ENCODE data around the gene TMEM242.

The TMEM242 gene

DNA sequence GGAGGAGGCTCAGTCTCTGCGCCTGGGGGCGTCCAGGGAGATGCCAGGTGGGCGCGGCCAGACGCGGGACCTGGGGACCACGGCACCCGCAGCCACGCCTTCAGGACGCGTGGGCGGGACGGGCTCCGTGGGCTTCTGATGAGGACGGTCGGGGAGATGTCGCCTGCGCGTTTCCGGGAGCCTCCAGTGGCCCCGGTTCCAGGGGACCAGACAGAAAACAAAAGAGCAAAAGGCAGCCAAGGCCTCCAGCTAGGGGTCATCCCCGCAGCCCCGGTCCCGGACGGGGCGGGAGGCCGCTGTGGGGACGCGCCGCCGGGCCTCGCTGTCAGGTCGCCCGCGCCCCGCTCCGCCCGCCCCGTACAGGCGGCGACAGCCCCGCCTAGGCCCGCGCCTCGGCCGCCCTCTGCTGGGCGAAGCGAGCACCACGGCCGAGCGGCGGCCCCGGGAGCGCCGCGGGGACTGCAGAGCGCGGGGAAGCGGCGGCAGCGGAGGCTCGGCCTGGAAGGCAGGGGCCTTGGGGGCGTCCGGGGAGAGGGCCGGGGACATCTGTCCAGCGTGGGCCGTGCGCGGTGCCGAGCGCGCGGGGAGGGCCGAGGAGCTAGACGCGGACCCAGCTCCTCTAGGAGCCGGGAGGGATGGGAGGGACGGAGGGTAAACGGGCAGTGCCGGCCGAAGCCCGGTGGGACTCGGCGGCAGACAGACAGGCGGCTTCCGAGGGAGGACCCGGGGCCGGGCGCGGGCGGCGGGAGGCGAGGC, 48.7 kb downstream of the TMEM242 start:
- Histone ChIP-seq H3K36me3 (ENCODE audit: control insufficient read depth, insufficient read depth, low read length) (no peaks in the 10 kb centered on the region), H3K4ac (ENCODE audit: low read depth, low read length) (no peak overlapping the region), H3K27me3 (ENCODE audit: insufficient read depth, low read length, poor library complexity) (no peaks in the 10 kb centered on the region), H3K4me3 (ENCODE audit: low read length) (peak overlapping the region; percentile 51), H4K8ac (ENCODE audit: low read depth, low read length) (no peak overlapping the region), H2BK120ac (ENCODE audit: low read depth, low read length) (no peak overlapping the region), H3K79me2 (ENCODE audit: control insufficient read depth, insufficient read depth, low read length) (no peaks in the 10 kb centered on the region), H3K9ac (ENCODE audit: low read length) (peak overlapping the region; percentile 90), H3K4me2 (ENCODE audit: low read length) (peak overlapping the region; percentile 79), H3K4me1 (ENCODE audit: control insufficient read depth, low read depth, low read length) (no peaks in the 10 kb centered on the region), H2AK5ac (ENCODE audit: low read length) (no peak overlapping the region), H3K56ac (ENCODE audit: low read length) (peak overlapping the region; percentile 94), H3K79me1 (ENCODE audit: low read length) (no peaks in the 10 kb centered on the region), H3K18ac (ENCODE audit: low read length) (peak overlapping the region; percentile 46), H4K5ac (ENCODE audit: low read length) (no peak overlapping the region), H2BK5ac (ENCODE audit: low read length) (no peak overlapping the region), H3K23ac (ENCODE audit: low read length) (peak overlapping the region; percentile 89), H3K27ac (ENCODE audit: low read depth, low read length) (no peak overlapping the region), H2BK15ac (replicated peaks; ENCODE audit: low read depth) (no peak overlapping the region)
- WGBS (ENCODE audit: extremely low coverage, insufficient coverage, low lambda C conversion rate) = no CpG with 5 or more reads among the region's 93 CpGs
- peak; percentile 80 for DNase-seq

DNA sequence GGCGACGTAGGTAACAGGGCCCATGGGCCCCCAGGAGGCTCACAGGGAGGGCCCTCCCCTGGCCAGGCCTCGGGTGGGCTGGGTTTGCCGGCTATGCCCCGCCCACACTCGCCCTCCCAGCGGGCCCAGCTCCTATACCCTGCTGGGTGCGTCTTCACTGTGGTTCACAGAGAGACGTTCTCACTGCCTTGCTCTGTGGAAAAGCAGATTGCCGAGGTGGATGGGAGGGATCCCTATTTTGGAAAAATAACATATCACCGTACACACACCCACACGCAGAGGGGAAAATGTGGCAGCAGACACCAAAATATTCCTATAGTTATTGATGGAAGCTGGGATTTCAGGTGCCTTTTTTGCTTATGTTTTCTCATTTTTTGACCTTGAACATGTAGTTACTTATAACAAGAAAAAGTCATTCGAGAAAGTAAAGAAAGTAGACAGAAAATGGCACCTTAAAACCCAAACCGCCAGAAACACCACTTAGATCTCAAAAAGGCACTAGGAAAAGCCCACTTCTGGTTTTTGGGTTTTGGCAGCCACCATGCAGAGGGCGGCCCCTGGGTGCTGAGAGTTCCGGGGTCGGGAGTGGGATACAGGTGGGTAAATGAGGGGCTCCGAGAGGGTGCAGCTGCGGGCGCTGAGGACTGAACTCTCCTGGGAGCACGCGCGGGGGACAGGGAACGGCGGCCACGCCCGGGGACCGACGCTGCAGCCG, 49.4 kb downstream of the TMEM242 start:
- H3K27me3 ChIP-seq (ENCODE audit: insufficient read depth, low read length, poor library complexity) = no peaks in the 10 kb centered on the region
- DNase-seq = peak; percentile 24
- H2BK15ac ChIP-seq (replicated peaks; ENCODE audit: low read depth) = no peak overlapping the region
- peak overlapping the region; percentile 77 for H3K9ac ChIP-seq (ENCODE audit: low read length)
- H3K36me3 ChIP-seq (ENCODE audit: control insufficient read depth, insufficient read depth, low read length) = no peaks in the 10 kb centered on the region
- H3K4me3 ChIP-seq (ENCODE audit: low read length) = peak overlapping the region; percentile 22
- H4K5ac ChIP-seq (ENCODE audit: low read length) = no peak overlapping the region
- H3K4ac ChIP-seq (ENCODE audit: low read depth, low read length) = no peak overlapping the region
- H3K79me1 ChIP-seq (ENCODE audit: low read length) = no peaks in the 10 kb centered on the region
- no CpG with 5 or more reads among the region's 30 CpGs for WGBS (ENCODE audit: extremely low coverage, insufficient coverage, low lambda C conversion rate)
- peak overlapping the region; percentile 84 for H3K56ac ChIP-seq (ENCODE audit: low read length)
- H2AK5ac ChIP-seq (ENCODE audit: low read length) = no peak overlapping the region
- H3K18ac ChIP-seq (ENCODE audit: low read length) = no peak overlapping the region
- no peak overlapping the region for H3K23ac ChIP-seq (ENCODE audit: low read length)
- H3K4me2 ChIP-seq (ENCODE audit: low read length) = peak overlapping the region; percentile 79
- no peak overlapping the region for H2BK120ac ChIP-seq (ENCODE audit: low read depth, low read length)
- H3K27ac ChIP-seq (ENCODE audit: low read depth, low read length) = no peak overlapping the region
- no peak overlapping the region for H2BK5ac ChIP-seq (ENCODE audit: low read length)
- H4K8ac ChIP-seq (ENCODE audit: low read depth, low read length) = no peak overlapping the region
- no peaks in the 10 kb centered on the region for H3K79me2 ChIP-seq (ENCODE audit: control insufficient read depth, insufficient read depth, low read length)
- no peaks in the 10 kb centered on the region for H3K4me1 ChIP-seq (ENCODE audit: control insufficient read depth, low read depth, low read length)

DNA sequence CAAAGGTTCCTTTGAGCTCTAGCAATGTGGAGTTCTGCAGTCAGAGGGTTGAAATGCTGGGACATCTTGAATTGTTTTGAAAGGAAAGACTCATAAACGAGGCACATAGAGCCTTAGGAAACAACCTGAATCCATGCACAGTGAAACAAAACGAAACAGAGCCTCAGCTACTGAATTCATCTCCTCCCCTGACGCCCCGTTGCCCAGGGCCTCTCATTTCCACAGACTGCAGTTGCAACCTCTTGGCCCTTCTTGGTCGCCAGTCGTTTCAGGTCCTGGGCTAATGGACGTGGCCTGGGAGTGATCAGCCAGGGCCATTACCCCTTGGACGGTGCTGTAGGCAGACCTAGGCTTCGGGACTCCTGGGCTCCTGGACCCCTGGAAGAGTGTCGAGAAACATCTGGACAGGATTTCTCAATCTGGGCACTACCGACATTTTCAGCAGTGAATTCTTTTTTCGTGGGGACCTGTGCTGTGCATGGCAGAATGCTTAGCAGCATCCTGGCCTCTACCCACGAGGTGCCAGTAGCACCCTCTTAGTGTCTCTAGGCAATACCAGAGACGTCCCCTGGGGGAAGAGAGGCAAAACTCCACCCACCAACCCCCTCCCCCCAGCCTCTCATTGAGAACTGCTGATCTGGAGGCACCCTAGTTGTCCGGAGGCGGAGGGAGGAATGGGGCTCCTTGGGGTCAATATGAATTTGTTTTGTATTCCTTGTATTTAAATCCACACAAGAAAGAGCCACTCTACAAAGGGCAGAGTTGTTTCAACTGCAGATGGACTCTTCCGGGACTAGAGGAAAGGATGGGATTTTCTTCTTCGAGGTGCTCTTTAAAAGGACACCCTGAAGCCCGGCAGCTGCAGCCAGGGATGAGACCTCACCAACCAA, 50.2 kb downstream of the TMEM242 start:
- Histone ChIP-seq H3K79me1 (ENCODE audit: low read length) (no peaks in the 10 kb centered on the region), H3K4me2 (ENCODE audit: low read length) (no peak overlapping the region), H4K8ac (ENCODE audit: low read depth, low read length) (no peak overlapping the region), H2BK15ac (replicated peaks; ENCODE audit: low read depth) (no peak overlapping the region), H3K4me1 (ENCODE audit: control insufficient read depth, low read depth, low read length) (no peaks in the 10 kb centered on the region), H3K79me2 (ENCODE audit: control insufficient read depth, insufficient read depth, low read length) (no peaks in the 10 kb centered on the region), H2BK120ac (ENCODE audit: low read depth, low read length) (no peak overlapping the region), H3K18ac (ENCODE audit: low read length) (no peak overlapping the region), H3K27ac (ENCODE audit: low read depth, low read length) (no peak overlapping the region), H3K4ac (ENCODE audit: low read depth, low read length) (no peak overlapping the region), H2AK5ac (ENCODE audit: low read length) (no peak overlapping the region), H4K5ac (ENCODE audit: low read length) (no peak overlapping the region), H3K23ac (ENCODE audit: low read length) (no peak overlapping the region), H3K4me3 (ENCODE audit: low read length) (no peak overlapping the region), H3K27me3 (ENCODE audit: insufficient read depth, low read length, poor library complexity) (no peaks in the 10 kb centered on the region), H3K56ac (ENCODE audit: low read length) (no peak overlapping the region), H2BK5ac (ENCODE audit: low read length) (no peak overlapping the region), H3K9ac (ENCODE audit: low read length) (no peak overlapping the region), H3K36me3 (ENCODE audit: control insufficient read depth, insufficient read depth, low read length) (no peaks in the 10 kb centered on the region)
- WGBS (ENCODE audit: extremely low coverage, insufficient coverage, low lambda C conversion rate) = no CpG with 5 or more reads among the region's 19 CpGs
- DNase-seq = peak; percentile 44

DNA sequence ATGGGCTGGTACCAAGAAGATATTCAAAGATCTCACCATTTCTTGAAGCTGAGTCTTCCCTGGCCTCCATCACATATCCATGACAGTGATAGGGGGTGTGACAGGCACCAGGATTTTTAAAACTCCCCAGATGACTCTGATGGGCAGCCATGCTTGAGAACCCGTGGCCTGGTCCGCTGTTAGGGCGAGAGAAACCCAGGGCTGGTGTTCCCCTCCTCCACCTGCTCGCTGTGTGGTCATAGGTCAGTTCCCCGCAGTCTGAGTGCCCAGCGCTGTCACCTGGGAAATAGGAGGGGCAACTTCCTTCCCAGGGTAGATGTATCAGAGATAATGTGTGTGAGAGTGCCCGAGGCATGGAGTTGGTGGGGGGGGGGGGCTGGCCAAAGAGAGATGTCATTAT, 50.9 kb downstream of the TMEM242 start:
- WGBS (ENCODE audit: extremely low coverage, insufficient coverage, low lambda C conversion rate) = no CpG with 5 or more reads among the region's 7 CpGs
- H3K4me2 ChIP-seq (ENCODE audit: low read length) = no peak overlapping the region
- no peak overlapping the region for H3K4ac ChIP-seq (ENCODE audit: low read depth, low read length)
- H3K23ac ChIP-seq (ENCODE audit: low read length) = no peak overlapping the region
- no peaks in the 10 kb centered on the region for H3K79me1 ChIP-seq (ENCODE audit: low read length)
- H3K4me3 ChIP-seq (ENCODE audit: low read length) = no peak overlapping the region
- no peak overlapping the region for H2BK120ac ChIP-seq (ENCODE audit: low read depth, low read length)
- no peak overlapping the region for H3K18ac ChIP-seq (ENCODE audit: low read length)
- no peak overlapping the region for H4K8ac ChIP-seq (ENCODE audit: low read depth, low read length)
- H3K4me1 ChIP-seq (ENCODE audit: control insufficient read depth, low read depth, low read length) = no peaks in the 10 kb centered on the region
- no peak overlapping the region for H2AK5ac ChIP-seq (ENCODE audit: low read length)
- H3K9ac ChIP-seq (ENCODE audit: low read length) = no peak overlapping the region
- H3K56ac ChIP-seq (ENCODE audit: low read length) = no peak overlapping the region
- H4K5ac ChIP-seq (ENCODE audit: low read length) = no peak overlapping the region
- DNase-seq = no peak
- no peaks in the 10 kb centered on the region for H3K27me3 ChIP-seq (ENCODE audit: insufficient read depth, low read length, poor library complexity)
- no peak overlapping the region for H2BK15ac ChIP-seq (replicated peaks; ENCODE audit: low read depth)
- H3K79me2 ChIP-seq (ENCODE audit: control insufficient read depth, insufficient read depth, low read length) = no peaks in the 10 kb centered on the region
- H3K36me3 ChIP-seq (ENCODE audit: control insufficient read depth, insufficient read depth, low read length) = no peaks in the 10 kb centered on the region
- no peak overlapping the region for H2BK5ac ChIP-seq (ENCODE audit: low read length)
- H3K27ac ChIP-seq (ENCODE audit: low read depth, low read length) = no peak overlapping the region

DNA sequence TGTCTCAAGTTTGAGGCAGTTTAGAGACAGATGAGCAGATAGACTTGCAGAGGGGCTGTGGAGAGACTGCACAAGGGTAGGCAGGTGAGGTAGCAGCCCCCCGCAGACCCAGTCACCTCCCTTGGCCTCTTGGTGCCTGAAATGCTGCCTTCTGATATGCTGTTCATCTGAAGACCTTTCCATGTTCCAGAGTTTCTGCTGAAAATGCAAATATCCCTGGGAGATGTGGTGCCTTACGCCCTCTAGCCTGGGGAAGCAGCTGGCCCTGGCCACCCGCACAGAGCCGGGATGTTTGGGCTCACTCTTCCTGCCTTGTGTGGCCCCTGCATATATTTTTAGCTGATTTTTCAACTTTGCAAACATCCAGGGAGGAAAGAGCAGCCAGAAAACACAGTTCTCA, 51.4 kb downstream of the TMEM242 start:
- H4K8ac ChIP-seq (ENCODE audit: low read depth, low read length) = no peak overlapping the region
- H3K27me3 ChIP-seq (ENCODE audit: insufficient read depth, low read length, poor library complexity) = no peaks in the 10 kb centered on the region
- no peak overlapping the region for H3K4me2 ChIP-seq (ENCODE audit: low read length)
- no peak overlapping the region for H4K5ac ChIP-seq (ENCODE audit: low read length)
- no peak overlapping the region for H2BK15ac ChIP-seq (replicated peaks; ENCODE audit: low read depth)
- H2BK5ac ChIP-seq (ENCODE audit: low read length) = no peak overlapping the region
- H2BK120ac ChIP-seq (ENCODE audit: low read depth, low read length) = no peak overlapping the region
- H3K23ac ChIP-seq (ENCODE audit: low read length) = no peak overlapping the region
- no peaks in the 10 kb centered on the region for H3K4me1 ChIP-seq (ENCODE audit: control insufficient read depth, low read depth, low read length)
- H3K4ac ChIP-seq (ENCODE audit: low read depth, low read length) = no peak overlapping the region
- H3K36me3 ChIP-seq (ENCODE audit: control insufficient read depth, insufficient read depth, low read length) = no peaks in the 10 kb centered on the region
- no peak overlapping the region for H3K27ac ChIP-seq (ENCODE audit: low read depth, low read length)
- DNase-seq = no peak
- WGBS (ENCODE audit: extremely low coverage, insufficient coverage, low lambda C conversion rate) = no CpG with 5 or more reads among the region's 4 CpGs
- H2AK5ac ChIP-seq (ENCODE audit: low read length) = no peak overlapping the region
- no peaks in the 10 kb centered on the region for H3K79me2 ChIP-seq (ENCODE audit: control insufficient read depth, insufficient read depth, low read length)
- H3K9ac ChIP-seq (ENCODE audit: low read length) = no peak overlapping the region
- no peaks in the 10 kb centered on the region for H3K79me1 ChIP-seq (ENCODE audit: low read length)
- H3K4me3 ChIP-seq (ENCODE audit: low read length) = no peak overlapping the region
- no peak overlapping the region for H3K56ac ChIP-seq (ENCODE audit: low read length)
- no peak overlapping the region for H3K18ac ChIP-seq (ENCODE audit: low read length)
